SU-DHL-6 (cell line): ENCODE data around the gene CCND1.

Experiments
- H2AFZ ChIP-seq: fragments of 200-600 bp; sonication (generic); 2 replicates; pipeline ENCODE4 v1.6.1; 2014; ENCODE audit warnings: low read depth, mild to moderate bottlenecking, moderate library complexity, mixed read lengths, antibody characterized with exemption, low read length; ENCODE audit not compliant: severe bottlenecking
- H3F3A ChIP-seq: fragments of 200-600 bp; shearing (Covaris generic); 2 replicates; pipeline ENCODE4 v1.6.0; 2016; ENCODE audit warnings: antibody characterized with exemption, mild to moderate bottlenecking; ENCODE audit not compliant: insufficient read depth
- H3K27ac ChIP-seq: fragments of 200-600 bp; sonication (generic); 2 replicates; pipeline ENCODE4 v1.5.1; 2016; ENCODE audit warnings: low read depth, mild to moderate bottlenecking, low read length, moderate library complexity, mixed read lengths
- H3K27me3 ChIP-seq: fragments of 200-600 bp; sonication (generic), shearing (Covaris generic); 2 replicates; pipeline ENCODE4 v1.6.0; 2014; ENCODE audit warnings: mild to moderate bottlenecking, low read length
- H3K36me3 ChIP-seq: fragments of 200-600 bp; sonication (generic); 2 replicates; pipeline ENCODE4 v1.6.1; 2014; ENCODE audit warnings: mild to moderate bottlenecking, low read length, mixed read lengths
- H3K4me2 ChIP-seq: fragments of 300-600, 200-600 bp; shearing (Covaris generic), sonication (generic); 2 replicates; pipeline ENCODE4 v1.6.0; 2014; ENCODE audit warnings: low read length, low read depth, mild to moderate bottlenecking; ENCODE audit not compliant: poor library complexity, severe bottlenecking
- H3K4me3 ChIP-seq: fragments of 200-600 bp; sonication (generic); 2 replicates; pipeline ENCODE4 v1.5.1; 2014; ENCODE audit warnings: antibody characterized with exemption, low read length, mild to moderate bottlenecking, mixed read lengths; ENCODE audit not compliant: insufficient read depth, poor library complexity, severe bottlenecking
- H3K79me2 ChIP-seq: fragments of 200-600 bp; sonication (generic); 2 replicates; pipeline ENCODE4 v1.6.1; 2014; ENCODE audit warnings: mild to moderate bottlenecking, low read length, moderate library complexity; ENCODE audit not compliant: insufficient read depth
- H3K9ac ChIP-seq: fragments of 200-600 bp; sonication (generic); 2 replicates; pipeline ENCODE4 v1.7.0; 2014; ENCODE audit warnings: mild to moderate bottlenecking, low read length
- H3K9me2 ChIP-seq: fragments of 200-600 bp; sonication (generic); replicated peaks from 2 replicates; pipeline ENCODE4 v1.6.1; 2014; ENCODE audit warnings: low read length; ENCODE audit not compliant: insufficient read depth
- H3K9me3 ChIP-seq: fragments of 200-600 bp; sonication (generic); 2 replicates; pipeline ENCODE4 v1.6.1; 2014; ENCODE audit warnings: low read length, mixed read lengths; ENCODE audit not compliant: insufficient read depth
- H4K20me1 ChIP-seq: fragments of 200-600 bp; sonication (generic); 2 replicates; pipeline ENCODE4 v1.6.1; 2014; ENCODE audit warnings: low read depth, mild to moderate bottlenecking, antibody characterized with exemption, low read length, moderate library complexity, mixed read lengths
- EZH2phosphoT487 ChIP-seq: fragments of 200-600 bp; sonication (generic), shearing (Covaris generic); conservative IDR thresholded peaks from 2 replicates; pipeline ENCODE4 v1.6.1; 2018; ENCODE audit warnings: mild to moderate bottlenecking, antibody characterized with exemption, low read length, moderate library complexity, mixed read lengths
- TF ChIP-seq, protein P1 (sequence below): fragments of 200-600 bp; sonication (generic); IDR thresholded peaks from one replicate; pipeline ENCODE4 v1.5.1; 2017; ENCODE audit warnings: antibody characterized with exemption, mild to moderate bottlenecking, low read length, moderate library complexity; ENCODE audit not compliant: insufficient read depth, poor library complexity, severe bottlenecking

CCND1 gene

DNA sequence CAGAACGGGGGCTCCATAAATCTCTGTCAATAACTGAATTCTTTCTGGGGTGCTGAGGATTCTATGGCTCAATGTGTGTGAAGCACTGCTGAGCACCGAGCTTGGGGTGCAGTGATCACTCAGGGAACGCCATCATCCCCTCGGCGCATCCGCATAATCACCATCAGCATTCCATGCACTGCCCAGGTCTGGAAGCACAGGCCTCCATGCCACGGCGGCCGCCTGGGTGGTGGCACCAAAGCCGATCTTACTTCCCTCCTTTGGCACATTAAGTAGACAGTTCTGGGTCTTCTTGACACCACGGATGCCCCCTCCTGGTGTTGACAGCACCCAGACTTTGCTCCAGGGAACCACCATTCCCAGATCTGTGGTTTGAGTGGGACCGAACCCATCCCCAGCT lies 18.6 kb downstream of the CCND1 start:
- Histone ChIP-seq H3K79me2 (no peaks in the 10 kb centered on the region), H3K9me2 (no peaks in the 10 kb centered on the region), H3K4me2 (no peak overlapping the region), H3K36me3 (no peaks in the 10 kb centered on the region), H3K9ac (no peak overlapping the region), H2AFZ (no peak overlapping the region), H3K27ac (no peak overlapping the region), H4K20me1 (no peaks in the 10 kb centered on the region), H3K27me3 (no peaks in the 10 kb centered on the region), H3K9me3 (no peaks in the 10 kb centered on the region), H3K4me3 (no peak overlapping the region), H3F3A (no peaks in the 10 kb centered on the region)
- TF ChIP-seq, protein P1, sequence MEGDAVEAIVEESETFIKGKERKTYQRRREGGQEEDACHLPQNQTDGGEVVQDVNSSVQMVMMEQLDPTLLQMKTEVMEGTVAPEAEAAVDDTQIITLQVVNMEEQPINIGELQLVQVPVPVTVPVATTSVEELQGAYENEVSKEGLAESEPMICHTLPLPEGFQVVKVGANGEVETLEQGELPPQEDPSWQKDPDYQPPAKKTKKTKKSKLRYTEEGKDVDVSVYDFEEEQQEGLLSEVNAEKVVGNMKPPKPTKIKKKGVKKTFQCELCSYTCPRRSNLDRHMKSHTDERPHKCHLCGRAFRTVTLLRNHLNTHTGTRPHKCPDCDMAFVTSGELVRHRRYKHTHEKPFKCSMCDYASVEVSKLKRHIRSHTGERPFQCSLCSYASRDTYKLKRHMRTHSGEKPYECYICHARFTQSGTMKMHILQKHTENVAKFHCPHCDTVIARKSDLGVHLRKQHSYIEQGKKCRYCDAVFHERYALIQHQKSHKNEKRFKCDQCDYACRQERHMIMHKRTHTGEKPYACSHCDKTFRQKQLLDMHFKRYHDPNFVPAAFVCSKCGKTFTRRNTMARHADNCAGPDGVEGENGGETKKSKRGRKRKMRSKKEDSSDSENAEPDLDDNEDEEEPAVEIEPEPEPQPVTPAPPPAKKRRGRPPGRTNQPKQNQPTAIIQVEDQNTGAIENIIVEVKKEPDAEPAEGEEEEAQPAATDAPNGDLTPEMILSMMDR = no peak
- TF ChIP-seq EZH2phosphoT487 = no peak

DNA sequence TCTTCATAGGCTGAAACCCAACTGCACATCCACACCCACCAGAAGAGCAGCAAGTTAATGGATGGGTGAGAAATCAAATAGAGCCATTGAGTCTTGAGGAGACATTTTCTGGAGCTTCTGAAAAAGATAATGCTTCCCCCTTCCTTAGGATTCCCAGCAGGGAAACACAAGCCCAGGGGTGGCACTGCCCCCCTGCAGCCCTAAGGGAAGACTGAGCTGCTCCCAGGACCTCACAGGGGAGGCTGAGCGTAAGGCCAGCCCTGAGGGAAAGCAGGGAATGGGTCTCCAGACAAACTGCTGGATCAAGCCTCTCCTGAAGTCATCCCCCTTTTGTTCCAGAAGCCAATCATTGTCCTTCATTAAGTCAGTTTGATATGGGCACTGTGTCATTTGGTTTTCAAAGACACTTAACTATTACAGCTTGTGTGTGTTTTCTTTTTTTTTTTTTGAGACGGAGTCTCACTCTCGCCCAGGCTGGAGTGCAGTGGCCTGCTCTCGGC lies 19.1 kb downstream of the CCND1 start:
- no peaks in the 10 kb centered on the region for H3K9me3 ChIP-seq
- no peak overlapping the region for H3K9ac ChIP-seq
- H4K20me1 ChIP-seq = no peaks in the 10 kb centered on the region
- H3K9me2 ChIP-seq = no peaks in the 10 kb centered on the region
- H3K27me3 ChIP-seq = no peaks in the 10 kb centered on the region
- H2AFZ ChIP-seq = no peak overlapping the region
- no peak overlapping the region for H3K27ac ChIP-seq
- no peaks in the 10 kb centered on the region for H3K36me3 ChIP-seq
- no peaks in the 10 kb centered on the region for H3F3A ChIP-seq
- no peak overlapping the region for H3K4me2 ChIP-seq
- no peak overlapping the region for H3K4me3 ChIP-seq
- TF ChIP-seq, protein P1 = no peak
- TF ChIP-seq EZH2phosphoT487 = no peak
- H3K79me2 ChIP-seq = no peaks in the 10 kb centered on the region

DNA sequence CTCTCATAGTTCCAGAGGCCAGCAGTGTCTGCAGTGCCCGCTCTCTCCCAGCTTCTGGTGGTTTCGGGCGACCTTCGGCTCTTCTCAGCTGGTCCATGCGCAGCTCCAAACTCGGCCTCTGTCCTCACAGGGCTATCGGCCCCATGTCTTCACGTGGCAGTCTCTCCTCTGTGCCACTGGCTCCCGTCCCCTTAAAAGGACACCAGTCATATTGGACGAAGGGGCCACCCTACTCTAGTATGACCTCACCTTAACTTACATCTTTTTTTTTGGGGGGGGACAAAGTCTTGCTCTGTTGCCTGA lies 20.4 kb downstream of the CCND1 start:
- no peak overlapping the region for H3K4me2 ChIP-seq
- H3K9me2 ChIP-seq = no peaks in the 10 kb centered on the region
- H3K79me2 ChIP-seq = no peaks in the 10 kb centered on the region
- H3F3A ChIP-seq = no peaks in the 10 kb centered on the region
- H3K9me3 ChIP-seq = no peaks in the 10 kb centered on the region
- TF ChIP-seq, protein P1 = no peak
- no peak for TF ChIP-seq EZH2phosphoT487
- H2AFZ ChIP-seq = no peak overlapping the region
- H4K20me1 ChIP-seq = no peaks in the 10 kb centered on the region
- no peak overlapping the region for H3K9ac ChIP-seq
- H3K36me3 ChIP-seq = no peaks in the 10 kb centered on the region
- H3K27me3 ChIP-seq = no peaks in the 10 kb centered on the region
- no peak overlapping the region for H3K27ac ChIP-seq
- no peak overlapping the region for H3K4me3 ChIP-seq
